ENCODE results near the gene WDR64.

DNA sequence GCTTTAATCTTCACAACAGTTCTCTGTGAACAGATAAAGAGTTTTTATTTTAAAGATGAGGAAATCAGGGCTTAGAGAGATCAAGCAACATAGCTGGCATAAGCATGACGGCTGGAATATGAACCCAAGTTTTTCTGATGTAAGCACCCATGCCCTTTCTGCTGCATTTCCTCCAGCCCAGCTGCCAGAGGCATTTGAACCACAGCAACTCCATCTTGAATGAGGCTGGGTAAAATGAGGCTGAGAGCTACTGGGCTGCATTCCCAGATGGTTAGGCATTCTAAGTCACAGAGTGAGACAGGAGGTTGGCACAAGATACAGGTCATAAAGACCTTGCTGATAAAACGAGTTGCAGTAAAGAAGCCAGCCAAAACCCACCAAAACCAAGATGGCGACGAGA is 90.0 kb downstream of the WDR64 start:
- TF ChIP-seq, protein P1, sequence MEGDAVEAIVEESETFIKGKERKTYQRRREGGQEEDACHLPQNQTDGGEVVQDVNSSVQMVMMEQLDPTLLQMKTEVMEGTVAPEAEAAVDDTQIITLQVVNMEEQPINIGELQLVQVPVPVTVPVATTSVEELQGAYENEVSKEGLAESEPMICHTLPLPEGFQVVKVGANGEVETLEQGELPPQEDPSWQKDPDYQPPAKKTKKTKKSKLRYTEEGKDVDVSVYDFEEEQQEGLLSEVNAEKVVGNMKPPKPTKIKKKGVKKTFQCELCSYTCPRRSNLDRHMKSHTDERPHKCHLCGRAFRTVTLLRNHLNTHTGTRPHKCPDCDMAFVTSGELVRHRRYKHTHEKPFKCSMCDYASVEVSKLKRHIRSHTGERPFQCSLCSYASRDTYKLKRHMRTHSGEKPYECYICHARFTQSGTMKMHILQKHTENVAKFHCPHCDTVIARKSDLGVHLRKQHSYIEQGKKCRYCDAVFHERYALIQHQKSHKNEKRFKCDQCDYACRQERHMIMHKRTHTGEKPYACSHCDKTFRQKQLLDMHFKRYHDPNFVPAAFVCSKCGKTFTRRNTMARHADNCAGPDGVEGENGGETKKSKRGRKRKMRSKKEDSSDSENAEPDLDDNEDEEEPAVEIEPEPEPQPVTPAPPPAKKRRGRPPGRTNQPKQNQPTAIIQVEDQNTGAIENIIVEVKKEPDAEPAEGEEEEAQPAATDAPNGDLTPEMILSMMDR (IDR thresholded peaks at IDR 0.05), result no peak
- TF ChIP-seq POLR2A (IDR thresholded peaks at IDR 0.05), result no peak
- no peak for TF ChIP-seq EP300 (IDR thresholded peaks at IDR 0.05)

Measured in ovary (tissue), 3 donors.